Activated gamma-delta T cell treated with anti-CD3 and anti-CD28 coated beads, Interleukin-2, amount 50 U/mL, for 16 hours (primary cell): ENCODE measurements around the gene ONECUT2.
A peak's percentile ranks its signal among the peaks of the same experiment; 100 is the strongest.
"Not testable (repeated sequence)": the region's sequence is repeated elsewhere in the genome, so short reads cannot be mapped to it uniquely, and the experiment has no call there.

Source experiments
- DNase-seq: peaks from one replicate; pipeline ENCODE4 v3.0.0-alpha.2; 2020; ENCODE audit warnings: low read depth

ONECUT2 gene

GRCh38 chr18:57434536-57435494 lies at the start of gene ONECUT2:
Gene ONECUT2, plus strand, starts transcription at chr18:57435374. Its CDS starts 343 bp downstream, at chr18:57435717.
- peak; percentile 20 for DNase-seq

DNA sequence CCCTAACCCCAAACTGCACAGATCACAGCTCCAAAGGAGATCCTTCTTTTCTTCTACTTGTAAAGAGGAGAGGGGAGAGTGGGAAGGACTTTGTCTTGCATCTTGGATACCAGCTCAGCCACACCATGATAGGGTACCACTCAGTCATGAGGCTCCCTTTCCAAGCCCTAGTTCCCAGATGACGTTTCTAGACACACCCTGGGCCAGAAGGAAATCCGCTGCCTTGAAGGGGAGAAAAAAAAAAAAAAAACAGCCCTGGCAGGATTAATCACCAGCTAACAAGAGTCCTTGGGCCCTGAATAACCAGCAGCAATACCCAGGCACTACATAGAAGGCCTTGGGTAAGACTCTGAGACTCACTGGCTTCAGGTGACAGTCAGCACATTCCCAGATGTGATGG lies 45.9 kb upstream of the ONECUT2 start:
- DNase-seq = no peak

GRCh38 chr18:57390044-57390443 lies 45.1 kb upstream of the ONECUT2 start:
- DNase-seq = no peak

- DNase-seq = not testable (repeated sequence)
Observed at GRCh38 chr18:57394749-57395148, 40.4 kb upstream of the ONECUT2 start.

DNA sequence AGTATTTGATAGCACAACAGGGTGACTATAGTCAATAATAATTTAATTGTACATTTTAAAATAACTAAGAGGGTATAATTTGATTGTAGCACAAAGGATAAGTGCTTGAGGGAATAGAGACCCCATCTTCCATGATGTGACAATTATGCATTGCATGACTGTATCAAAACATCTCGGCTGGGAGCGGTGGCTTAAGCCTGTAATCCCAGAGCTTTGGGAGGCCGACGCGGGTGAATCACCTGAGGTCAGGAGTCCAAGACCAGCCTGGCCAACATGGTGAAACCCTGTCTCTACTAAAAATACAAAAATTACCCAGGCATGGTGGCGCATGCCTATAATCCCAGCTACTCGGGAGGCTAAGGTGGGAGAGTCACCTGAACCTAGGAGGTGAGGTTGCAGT lies 38.3 kb upstream of the ONECUT2 start:
- DNase-seq = not testable (repeated sequence)

GRCh38 chr18:57397440-57398132 lies 37.6 kb upstream of the ONECUT2 start:
- no peak for DNase-seq

DNA sequence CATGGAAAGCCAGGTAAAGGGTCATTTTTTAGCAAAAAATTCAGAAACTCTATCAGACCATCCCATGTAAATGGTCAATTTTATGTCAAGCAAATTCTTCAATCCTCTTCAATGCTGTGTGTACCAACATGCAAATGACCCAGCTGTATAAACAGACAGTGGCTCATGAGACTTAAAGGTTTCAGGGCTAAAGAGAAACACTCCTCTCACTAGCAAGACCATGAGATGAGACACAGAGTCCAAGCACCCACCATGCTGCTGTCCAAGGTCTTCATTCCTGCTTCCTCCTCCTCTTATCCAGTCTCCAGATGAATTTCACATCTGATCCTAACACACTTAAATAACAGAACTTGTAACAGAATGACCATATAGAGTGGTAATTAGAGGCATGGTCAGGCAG lies 30.8 kb upstream of the ONECUT2 start:
- DNase-seq = no peak

DNA sequence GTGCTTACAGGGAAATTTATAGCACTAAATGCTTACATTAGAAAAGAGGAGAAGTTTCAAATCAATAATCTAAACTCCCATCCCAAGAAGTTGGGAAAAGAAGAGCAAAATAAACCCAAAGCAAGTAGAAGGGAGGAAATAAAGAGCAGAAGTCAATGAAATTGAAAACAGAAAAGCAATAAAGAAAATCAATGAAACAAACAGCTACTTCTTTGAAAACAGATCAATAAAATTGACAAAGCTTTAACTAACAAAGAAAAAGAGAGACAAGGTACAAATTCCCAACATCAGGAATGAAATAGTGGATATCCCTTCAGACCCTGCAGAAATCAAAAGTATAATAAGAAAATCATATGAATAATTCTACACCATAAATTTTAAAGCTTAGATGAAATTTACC lies 25.5 kb upstream of the ONECUT2 start:
- DNase-seq = no peak

GRCh38 chr18:57410749-57411148 lies 24.4 kb upstream of the ONECUT2 start:
- no peak for DNase-seq

DNA sequence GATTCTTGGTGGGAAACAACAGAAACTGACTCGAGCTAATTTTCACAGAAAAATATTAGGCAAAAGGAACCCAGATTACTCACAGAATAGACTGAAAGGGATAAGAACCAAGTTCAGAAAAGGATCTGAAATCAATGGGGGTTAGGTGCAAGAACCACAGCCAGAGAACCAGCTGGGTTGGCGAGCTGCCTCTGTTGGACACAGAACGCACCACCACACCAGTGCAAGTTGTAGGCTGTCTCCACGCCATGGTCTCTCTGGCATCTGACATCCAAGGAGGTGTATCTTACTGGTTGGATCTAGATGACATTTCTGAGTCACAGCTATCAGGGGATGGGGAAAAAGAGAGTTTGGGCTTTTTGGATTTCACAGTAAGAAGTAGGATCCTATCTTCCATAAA lies 18.6 kb upstream of the ONECUT2 start:
- no peak for DNase-seq

- no peak for DNase-seq
Observed at GRCh38 chr18:57422313-57422872, 12.8 kb upstream of the ONECUT2 start.

DNA sequence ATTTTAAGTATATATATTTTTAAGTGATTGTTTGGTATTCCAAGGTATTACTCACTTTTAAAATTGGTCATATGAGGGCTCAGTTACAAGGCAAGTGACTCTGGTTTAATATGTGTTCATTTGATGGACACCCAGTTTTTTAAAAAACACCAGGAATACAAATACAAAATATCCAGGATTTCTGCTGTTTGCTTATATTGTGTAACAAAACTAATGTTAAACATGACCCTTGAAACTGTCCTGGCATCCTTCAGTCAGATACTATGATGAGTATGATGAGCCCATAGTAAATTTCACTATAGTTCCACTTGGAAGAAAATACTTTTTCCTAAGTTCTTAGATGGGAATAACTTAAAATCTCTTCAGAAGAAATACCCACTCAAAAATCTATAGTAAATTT lies 11.4 kb upstream of the ONECUT2 start:
- no peak for DNase-seq

- no peak for DNase-seq
Observed at GRCh38 chr18:57425096-57425495, 10.1 kb upstream of the ONECUT2 start.

GRCh38 chr18:57426187-57426586 lies 9.0 kb upstream of the ONECUT2 start:
- no peak for DNase-seq

DNA sequence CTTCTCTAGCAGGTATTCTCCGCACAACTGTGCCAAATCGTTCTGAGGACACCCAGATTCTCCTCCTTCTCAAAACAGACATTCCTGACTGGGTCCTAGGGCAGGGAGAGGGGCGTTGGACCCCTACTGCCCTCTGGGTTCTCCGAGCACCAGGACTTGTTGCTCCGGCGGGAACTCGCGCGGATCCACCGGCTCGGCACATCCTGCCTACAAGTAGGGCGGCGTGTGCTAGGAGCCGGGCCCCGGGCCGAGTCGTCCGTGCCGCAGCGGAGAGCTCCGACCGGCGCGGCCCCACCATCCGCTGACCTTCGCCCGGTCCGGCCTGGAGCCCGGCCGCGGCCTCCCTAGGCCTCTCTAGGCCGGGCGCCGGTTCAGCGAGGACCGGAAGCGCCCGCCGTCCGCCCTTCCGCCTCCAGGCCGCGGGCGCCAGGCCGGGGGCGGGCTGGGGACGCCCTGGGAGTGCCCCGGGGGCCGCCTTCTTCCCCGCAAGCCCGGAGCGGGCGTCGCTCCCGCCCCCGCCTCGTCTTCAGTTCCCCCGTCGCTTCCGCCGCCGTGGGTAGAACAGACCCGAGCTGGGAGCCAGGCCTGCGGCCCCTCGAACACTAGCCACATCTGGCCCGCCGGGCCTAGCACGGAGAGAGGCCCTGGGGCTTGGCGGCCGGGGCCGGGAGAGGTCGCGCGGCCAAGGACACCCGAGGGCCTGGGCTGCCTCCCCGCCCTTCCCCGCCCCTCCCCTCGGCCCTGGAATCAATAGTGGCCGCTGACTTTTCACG lies 7.6 kb upstream of the ONECUT2 start:
- no peak for DNase-seq

DNA sequence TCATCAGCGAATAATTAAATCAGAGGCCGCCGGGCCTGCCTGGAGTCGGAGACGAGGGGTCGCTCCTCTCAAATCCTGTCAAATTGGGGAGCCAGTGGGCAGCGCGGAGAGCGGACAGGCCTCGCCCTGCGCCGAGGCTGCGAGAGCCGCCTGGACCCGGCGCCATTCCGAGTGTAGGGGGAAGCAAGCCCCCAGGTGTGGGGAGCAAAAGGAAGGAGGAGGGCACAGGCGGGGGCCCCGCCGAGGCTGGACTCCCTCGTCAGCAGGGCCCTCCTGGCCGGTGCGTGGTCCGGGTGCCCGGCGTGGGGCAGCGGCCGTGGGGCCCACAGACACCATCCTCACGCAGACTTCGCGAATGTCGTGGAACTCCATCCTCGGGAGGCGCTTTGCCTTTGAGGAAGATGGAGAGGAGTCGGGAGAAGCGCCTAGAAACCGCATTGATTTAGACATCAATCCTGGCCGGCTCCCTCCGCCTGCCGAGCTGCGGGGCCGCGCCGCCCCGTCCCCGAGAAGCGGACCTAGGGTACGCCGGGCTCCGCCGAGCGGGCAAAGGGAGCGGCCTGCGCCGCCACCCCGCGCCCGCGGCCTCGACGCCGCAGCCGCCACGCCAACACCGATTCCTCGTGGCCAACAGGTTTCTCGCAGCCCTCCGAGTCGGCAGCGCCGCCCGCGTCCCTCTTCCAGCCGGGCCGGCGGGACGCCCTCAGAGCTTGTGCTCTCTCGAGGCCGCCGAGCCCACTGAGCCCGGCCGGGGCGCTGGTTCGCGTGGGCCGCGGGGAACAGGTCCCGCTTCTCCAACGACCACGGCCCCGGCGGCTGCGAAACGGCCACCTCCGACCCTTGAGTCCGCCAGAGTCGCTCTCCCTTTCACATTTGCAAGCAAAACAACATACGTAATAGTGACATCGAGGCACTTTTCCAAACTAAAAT lies 6.7 kb upstream of the ONECUT2 start:
- DNase-seq = no peak

- DNase-seq = no peak
Observed at GRCh38 chr18:57429167-57430078, 5.8 kb upstream of the ONECUT2 start.

DNA sequence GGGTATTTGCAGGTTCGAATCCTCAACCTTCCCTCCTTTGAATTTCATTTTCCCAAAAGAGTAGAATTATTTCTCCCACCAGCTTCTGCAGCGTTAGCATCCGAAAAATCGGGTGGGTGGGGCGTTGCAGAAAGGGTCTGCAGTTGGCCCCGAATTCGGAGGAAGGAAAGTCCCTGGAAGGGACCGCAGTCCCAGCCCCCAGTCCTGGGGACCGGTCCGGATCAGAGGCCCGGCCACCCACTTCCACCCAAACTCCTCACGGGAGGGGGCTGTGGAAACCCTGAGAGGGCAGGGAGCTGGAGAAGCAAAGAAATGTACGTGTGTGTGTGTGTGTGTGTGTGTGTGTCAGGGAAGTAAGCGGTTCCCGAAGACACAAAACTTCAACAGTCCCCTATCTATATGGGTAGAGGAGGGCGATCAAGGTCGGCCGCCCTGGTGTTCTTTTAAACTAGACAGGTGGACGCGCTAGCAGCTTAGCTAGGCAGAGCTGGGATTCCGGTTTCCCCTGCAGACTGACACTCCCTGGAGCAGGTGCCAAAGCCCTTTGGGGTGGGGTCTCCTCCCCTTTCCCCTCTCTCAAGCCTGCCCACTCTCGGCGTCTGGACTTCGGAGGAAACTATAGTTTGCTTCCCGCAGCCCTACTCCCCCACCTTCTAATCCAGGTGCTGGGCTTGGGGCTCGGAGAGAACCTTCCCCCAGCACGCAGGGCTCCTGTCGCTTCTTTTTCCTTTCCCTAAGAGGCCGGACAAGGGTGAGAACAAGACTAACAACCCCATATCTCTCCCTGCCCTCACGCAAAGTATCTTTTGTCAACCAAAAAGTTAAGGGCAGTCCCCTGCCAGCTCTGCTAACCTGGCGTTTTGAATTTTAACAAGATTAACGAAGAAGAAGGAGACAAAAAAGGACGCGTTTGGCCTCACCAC lies 4.8 kb upstream of the ONECUT2 start:
- no peak for DNase-seq

GRCh38 chr18:57431002-57431382 lies 4.2 kb upstream of the ONECUT2 start:
- no peak for DNase-seq
